Testis (tissue), 3 donors: Measurements from ENCODE around the gene KLHL29. TPM values are rescaled to one million over a fixed set of nuclear protein-coding genes. Genes with fewer than 3 reads are reported as not detected.

Experiments used
- DNase-seq: peaks from one replicate; pipeline ENCODE4 v3.0.0-alpha.2; 2019
- H3K27ac ChIP-seq, 2 donors: fragments of 200-600 bp; sonication (generic); one replicate each; pipeline ENCODE4 v1.5.1; 2019
- H3K27me3 ChIP-seq: fragments of 200-600 bp; sonication (generic); one replicate; pipeline ENCODE4 v1.5.1; 2019
- H3K36me3 ChIP-seq: fragments of 200-600 bp; sonication (generic); one replicate; pipeline ENCODE4 v1.5.1; 2017; ENCODE audit warnings: low read depth; ENCODE audit errors: missing control alignments
- H3K4me1 ChIP-seq: fragments of 200-600 bp; sonication (generic); one replicate; pipeline ENCODE4 v1.5.1; 2019
- H3K4me3 ChIP-seq, 2 donors: fragments of 200-600 bp; sonication (generic); one replicate each; pipeline ENCODE4 v1.5.1; 2017 to 2019
- H3K9me3 ChIP-seq: fragments of 200-600 bp; sonication (generic); one replicate; pipeline ENCODE4 v1.5.1; 2017
- POLR2A ChIP-seq: fragments of 450-650 bp; IDR thresholded peaks from one replicate; pipeline ENCODE4 v1.6.1; 2017; ENCODE audit warnings: antibody characterized with exemption, mild to moderate bottlenecking, moderate library complexity
- WGBS, 2 donors: methylation state at CpG; one replicate each; pipeline ENCODE4 v1.1.5; 2018; 5-methylcytosine and 5-hydroxymethylcytosine counted together
- intact Hi-C: fragments of 100-400 bp; cut with DNase I; formaldehyde crosslinking; loops from one replicate; pipeline ENCODE4 v1.15.1; 2023; ENCODE audit warnings: low total_unique reads
- polyA plus RNA-seq: library from polyadenylated mRNA; stranded (reverse); fragments of 350-450 nt; fragmentation: Illumina TruSeq; extraction: RNeasy Lipid Tissue Mini Kit (QIAGEN cat#74804); gene quantifications from one replicate; pipeline ENCODE4 v1.2.3, GENCODE V29; 2014; ENCODE audit warnings: low read depth, low replicate concordance; ENCODE audit not compliant: insufficient read depth
- total RNA-seq, 2 donors: library from RNA; depleted of rRNA; stranded (reverse); fragments of >200 nt; gene quantifications; one replicate each; pipeline ENCODE4 v1.2.3, GENCODE V29; 2016
- TF ChIP-seq, protein P1 (sequence below), 3 experiments: fragments of 450-650 bp in 2 of 3; fragments of 200-600 bp in 1 of 3; sonication (generic) in 1 of 3; IDR thresholded peaks; one replicate each; pipeline ENCODE4 v1.5.1; 2016 to 2019; ENCODE audit warnings: antibody characterized with exemption in 3 of 3, mild to moderate bottlenecking in 2 of 3, moderate library complexity in 1 of 3

Gene KLHL29
- total and polyA plus RNA-seq, 3 donors from 2014 or later, result 3.3 to 10.9 (median 7.9) TPM

DNA sequence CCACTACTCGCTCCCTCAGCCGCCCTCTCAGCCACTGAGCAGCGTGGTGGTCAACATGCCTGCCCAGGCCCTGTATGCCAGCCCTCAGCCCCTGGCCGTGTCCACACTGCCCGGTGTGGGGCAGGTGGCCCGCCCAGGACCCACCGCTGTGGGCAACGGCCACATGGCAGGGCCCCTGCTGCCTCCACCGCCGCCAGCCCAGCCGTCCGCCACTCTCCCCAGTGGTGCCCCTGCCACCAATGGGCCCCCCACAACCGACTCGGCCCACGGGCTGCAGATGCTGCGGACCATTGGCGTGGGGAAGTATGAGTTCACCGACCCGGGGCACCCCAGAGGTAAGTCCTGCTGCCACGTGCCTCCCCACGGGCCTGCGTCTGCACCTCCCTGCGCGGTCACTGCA, 257.5 kb downstream of the KLHL29 start:
- TF ChIP-seq, protein P1, sequence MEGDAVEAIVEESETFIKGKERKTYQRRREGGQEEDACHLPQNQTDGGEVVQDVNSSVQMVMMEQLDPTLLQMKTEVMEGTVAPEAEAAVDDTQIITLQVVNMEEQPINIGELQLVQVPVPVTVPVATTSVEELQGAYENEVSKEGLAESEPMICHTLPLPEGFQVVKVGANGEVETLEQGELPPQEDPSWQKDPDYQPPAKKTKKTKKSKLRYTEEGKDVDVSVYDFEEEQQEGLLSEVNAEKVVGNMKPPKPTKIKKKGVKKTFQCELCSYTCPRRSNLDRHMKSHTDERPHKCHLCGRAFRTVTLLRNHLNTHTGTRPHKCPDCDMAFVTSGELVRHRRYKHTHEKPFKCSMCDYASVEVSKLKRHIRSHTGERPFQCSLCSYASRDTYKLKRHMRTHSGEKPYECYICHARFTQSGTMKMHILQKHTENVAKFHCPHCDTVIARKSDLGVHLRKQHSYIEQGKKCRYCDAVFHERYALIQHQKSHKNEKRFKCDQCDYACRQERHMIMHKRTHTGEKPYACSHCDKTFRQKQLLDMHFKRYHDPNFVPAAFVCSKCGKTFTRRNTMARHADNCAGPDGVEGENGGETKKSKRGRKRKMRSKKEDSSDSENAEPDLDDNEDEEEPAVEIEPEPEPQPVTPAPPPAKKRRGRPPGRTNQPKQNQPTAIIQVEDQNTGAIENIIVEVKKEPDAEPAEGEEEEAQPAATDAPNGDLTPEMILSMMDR (IDR thresholded peaks at IDR 0.05), result no peak
- TF ChIP-seq POLR2A, result no peak
- H3K36me3 ChIP-seq, result no peaks in the 10 kb centered on the region
- whole genome bisulfite sequencing, 2 donors, result 96 to 97% methylated on average over 12 to 22 of the region's 24 CpGs

DNA sequence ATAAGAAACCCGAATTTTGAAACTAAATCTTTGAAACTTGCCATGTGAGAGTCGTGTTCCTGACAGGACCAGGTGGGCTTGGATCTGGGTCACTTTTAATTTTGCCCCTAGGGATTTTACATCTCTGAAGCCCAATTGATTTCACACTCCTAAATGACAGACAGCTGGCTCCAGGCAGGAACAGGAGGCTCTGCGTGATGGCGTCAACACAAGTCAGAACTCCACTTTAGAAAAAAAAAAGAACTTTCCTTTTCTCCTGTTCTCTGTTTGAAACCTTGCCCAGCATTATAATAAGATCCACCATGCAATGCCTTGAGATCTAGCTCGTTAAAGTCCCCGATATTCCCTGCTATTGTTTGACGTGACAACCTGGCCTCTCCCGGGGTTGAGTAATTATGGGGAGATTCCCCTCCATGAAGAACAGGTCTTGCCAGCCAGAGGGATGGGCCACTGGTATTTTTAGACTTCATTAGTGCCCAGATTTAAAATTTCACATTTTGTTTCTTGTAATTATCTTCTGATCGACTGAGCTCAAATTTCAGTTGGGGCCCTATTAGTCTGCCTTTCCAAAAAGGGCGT, 260.3 kb downstream of the KLHL29 start:
- TF ChIP-seq, protein P1 (IDR thresholded peaks at IDR 0.05), result no peak
- no peak for TF ChIP-seq POLR2A
- H3K27me3 ChIP-seq, result no peaks in the 10 kb centered on the region
- intact Hi-C loops, result no loop called here
- no peak overlapping the region for H3K4me3 ChIP-seq
- H3K36me3 ChIP-seq, result no peaks in the 10 kb centered on the region
- no peaks in the 10 kb centered on the region for H3K9me3 ChIP-seq
- no peak for DNase-seq
- H3K27ac ChIP-seq, result no peak overlapping the region
- H3K4me1 ChIP-seq, result no peaks in the 10 kb centered on the region
- whole genome bisulfite sequencing, 2 donors, result 86 to 88% methylated on average over 10 of the region's 10 CpGs

More for the DNA sequence above, 257.5 kb downstream of the KLHL29 start:
- no peak for DNase-seq
- Histone ChIP-seq H3K9me3 (no peaks in the 10 kb centered on the region), H3K27ac (no peak overlapping the region), H3K4me3 (no peak overlapping the region), H3K4me1 (no peaks in the 10 kb centered on the region), H3K27me3 (no peaks in the 10 kb centered on the region)
- intact Hi-C loops, result no loop called here

DNA sequence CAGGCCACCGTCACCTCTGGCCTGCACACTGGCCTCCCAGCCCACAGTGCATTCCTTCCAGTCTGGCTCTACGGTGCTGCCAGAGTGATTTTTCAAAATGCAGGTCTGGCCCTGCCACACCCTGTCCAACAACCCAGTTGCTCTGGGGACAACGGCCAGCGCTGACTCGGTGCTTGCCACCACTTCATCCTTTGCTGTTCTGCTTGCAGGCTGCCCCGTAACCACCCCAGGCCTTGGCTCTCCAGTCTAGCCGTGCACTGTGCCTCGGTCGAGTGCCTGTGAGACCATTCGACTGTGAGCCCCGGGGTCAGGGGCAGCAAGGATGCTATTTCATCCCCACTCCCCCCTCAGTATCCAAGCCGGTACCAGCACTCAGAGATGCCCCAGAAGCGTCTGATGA, 262.6 kb downstream of the KLHL29 start:
- DNase-seq, result no peak
- no peak overlapping the region for H3K27ac ChIP-seq
- intact Hi-C loops, result no loop called here
- TF ChIP-seq, protein P1 (IDR thresholded peaks at IDR 0.05), result no peak
- TF ChIP-seq POLR2A, result no peak
- no peaks in the 10 kb centered on the region for H3K4me1 ChIP-seq
- H3K27me3 ChIP-seq, result no peaks in the 10 kb centered on the region
- H3K9me3 ChIP-seq, result no peaks in the 10 kb centered on the region
- WGBS, 2 donors, result 93 to 94% methylated on average over 11 to 13 of the region's 13 CpGs
- H3K4me3 ChIP-seq, result no peak overlapping the region
- no peaks in the 10 kb centered on the region for H3K36me3 ChIP-seq

DNA sequence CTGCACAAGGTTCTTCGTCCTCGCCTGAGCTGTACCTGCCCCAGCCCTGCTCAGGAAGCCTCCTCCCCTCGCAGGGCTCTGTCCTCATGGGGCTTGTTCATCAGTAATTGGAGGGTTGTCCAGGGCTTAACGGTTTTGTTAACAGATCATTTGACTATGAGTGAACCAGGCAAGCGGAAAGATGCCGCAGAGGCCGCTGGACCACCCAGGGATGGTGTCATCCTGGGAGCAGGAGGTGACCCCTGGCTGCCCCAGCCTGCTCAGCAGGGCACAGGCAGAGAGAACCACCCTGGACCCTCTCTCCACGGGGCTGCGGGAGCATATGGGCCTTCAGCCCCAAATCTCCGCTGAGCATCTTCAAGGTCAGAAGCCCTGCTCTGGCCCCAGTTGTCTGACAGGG, 264.3 kb downstream of the KLHL29 start:
- H3K4me3 ChIP-seq, result no peak overlapping the region
- no peaks in the 10 kb centered on the region for H3K36me3 ChIP-seq
- H3K27me3 ChIP-seq, result no peaks in the 10 kb centered on the region
- no peaks in the 10 kb centered on the region for H3K9me3 ChIP-seq
- H3K4me1 ChIP-seq, result no peaks in the 10 kb centered on the region
- TF ChIP-seq POLR2A, result no peak
- TF ChIP-seq, protein P1 (IDR thresholded peaks at IDR 0.05), result no peak
- H3K27ac ChIP-seq, result no peak overlapping the region
- 86 to 87% methylated on average over 7 to 10 of the region's 10 CpGs for WGBS, 2 donors
- no peak for DNase-seq
- intact Hi-C loops, result no loop called here

DNA sequence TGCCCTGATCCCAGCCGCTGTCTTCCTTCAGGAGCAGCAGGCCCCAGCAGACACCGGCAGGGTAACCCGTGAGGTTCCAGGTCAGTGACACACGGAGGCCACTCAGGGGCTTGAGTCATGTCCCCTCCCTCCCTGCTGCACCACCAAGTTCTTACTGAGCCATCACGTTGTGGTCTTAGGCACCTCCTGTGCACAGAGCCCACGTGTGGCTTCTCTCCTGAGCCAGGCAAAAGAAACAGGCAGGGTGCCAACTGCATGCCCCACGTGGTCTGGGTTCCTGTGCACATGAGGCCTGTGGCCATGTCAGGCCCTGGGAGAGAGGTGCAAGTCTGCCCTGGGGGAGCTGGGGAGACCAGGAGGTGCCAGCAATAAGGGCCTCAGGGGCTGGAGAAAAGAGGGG, 264.8 kb downstream of the KLHL29 start:
- WGBS, 2 donors, result 65 to 67% methylated on average over 5 to 7 of the region's 7 CpGs
- TF ChIP-seq, protein P1 (IDR thresholded peaks at IDR 0.05), result no peak
- TF ChIP-seq POLR2A, result no peak
- Histone ChIP-seq H3K4me1 (no peaks in the 10 kb centered on the region), H3K9me3 (no peaks in the 10 kb centered on the region), H3K27me3 (no peaks in the 10 kb centered on the region), H3K27ac (no peak overlapping the region), H3K36me3 (no peaks in the 10 kb centered on the region), H3K4me3 (no peak overlapping the region)
- intact Hi-C loops, result no loop called here
- DNase-seq, result no peak
